Measurements from ENCODE around the gene SH3TC1.
A peak's percentile ranks its signal among the peaks of the same experiment; 100 is the strongest.

The SH3TC1 gene

GRCh38 chr4:8200302-8200975 lies 1.3 kb downstream of the SH3TC1 start:
- DNase-seq (ENCODE audit: low read depth) = peak; percentile 31

GRCh38 chr4:8201321-8201781 lies 2.3 kb downstream of the SH3TC1 start:
- peak; percentile 37 for DNase-seq (ENCODE audit: low read depth)

DNA sequence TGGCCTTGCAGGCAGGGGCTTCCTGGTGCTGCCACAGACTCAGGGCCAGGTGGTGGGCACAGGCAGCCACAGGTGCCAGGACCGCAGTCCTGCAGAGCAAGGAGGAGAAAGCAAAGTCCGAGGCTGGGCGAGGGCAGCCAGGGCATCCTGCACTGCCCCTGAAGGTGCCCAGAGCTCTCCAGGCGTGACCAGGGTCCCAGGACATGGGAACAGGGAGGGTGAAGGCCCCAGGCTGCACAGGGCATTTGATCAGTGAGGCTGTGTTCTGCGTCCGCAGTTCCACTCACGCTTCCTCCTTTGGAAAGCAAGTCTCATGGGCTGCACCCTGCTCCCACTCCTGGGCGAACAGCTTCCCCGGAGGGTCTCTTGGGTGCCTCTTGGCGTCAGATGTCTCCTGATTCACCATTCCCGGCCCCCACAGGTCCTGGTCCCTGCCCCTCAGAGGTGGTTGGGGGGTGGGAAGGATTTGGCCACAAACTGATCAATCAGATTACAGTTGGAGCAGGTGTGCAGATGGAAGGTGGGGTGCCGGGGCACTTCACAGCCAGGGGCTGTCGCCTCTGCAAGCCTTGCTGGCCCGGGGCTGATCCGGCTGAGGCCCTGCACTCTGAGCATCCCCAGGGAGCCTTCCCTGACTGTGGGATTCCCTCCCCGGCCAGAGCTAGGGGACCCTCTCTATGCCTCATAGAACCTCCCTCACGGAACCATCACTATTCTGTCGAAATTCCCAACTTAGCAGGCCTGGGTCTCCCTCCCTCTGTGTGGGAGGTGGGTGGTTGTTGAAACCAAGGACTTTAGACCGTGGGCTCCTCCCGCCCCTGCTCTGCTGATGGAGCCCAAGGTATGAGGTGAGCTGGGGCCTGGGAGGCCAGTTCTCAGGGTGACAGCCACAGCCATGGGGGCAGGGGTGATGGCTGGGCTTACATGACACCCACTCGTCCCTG lies 3.3 kb downstream of the SH3TC1 start:
- no peak for DNase-seq (ENCODE audit: low read depth)

DNA sequence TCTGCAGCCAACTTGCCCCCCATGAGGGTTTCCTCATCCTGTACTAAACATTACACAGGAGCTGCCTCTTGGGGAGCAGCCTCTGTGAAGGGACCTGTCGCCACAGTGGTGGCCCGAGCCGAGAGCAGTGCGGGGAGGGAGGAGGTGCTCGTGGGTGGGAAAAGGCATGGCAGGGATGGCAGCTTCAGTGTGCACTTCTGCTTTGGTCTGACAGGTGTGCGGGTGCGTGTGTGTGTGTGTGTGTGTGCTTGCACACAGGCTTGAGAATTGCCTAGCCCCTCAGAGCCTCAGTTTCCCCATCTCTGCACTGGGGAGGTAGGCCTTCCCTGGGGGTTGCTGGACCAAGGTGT lies 3.9 kb downstream of the SH3TC1 start:
- DNase-seq (ENCODE audit: low read depth) = no peak

DNA sequence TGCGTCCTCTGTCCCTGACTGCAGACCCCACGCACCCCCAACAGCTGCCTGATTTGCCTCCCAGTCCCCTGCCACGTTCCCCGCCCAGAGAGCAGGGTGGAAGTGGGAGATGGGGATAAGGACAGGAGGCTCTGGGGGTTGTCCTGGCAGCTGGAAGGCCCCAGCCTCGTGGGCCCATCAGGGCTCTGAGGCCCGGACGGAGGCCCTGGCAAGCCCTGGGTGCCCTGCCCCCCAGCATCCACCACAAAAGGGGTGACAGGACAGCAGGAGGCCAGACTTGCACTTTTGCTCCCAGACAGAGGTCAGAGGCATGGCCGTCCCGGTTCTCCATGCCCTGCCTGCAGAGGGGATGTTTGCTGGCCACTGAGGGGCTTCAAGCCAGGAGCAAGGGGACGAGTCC lies 4.7 kb downstream of the SH3TC1 start:
- no peak for DNase-seq (ENCODE audit: low read depth)

DNA sequence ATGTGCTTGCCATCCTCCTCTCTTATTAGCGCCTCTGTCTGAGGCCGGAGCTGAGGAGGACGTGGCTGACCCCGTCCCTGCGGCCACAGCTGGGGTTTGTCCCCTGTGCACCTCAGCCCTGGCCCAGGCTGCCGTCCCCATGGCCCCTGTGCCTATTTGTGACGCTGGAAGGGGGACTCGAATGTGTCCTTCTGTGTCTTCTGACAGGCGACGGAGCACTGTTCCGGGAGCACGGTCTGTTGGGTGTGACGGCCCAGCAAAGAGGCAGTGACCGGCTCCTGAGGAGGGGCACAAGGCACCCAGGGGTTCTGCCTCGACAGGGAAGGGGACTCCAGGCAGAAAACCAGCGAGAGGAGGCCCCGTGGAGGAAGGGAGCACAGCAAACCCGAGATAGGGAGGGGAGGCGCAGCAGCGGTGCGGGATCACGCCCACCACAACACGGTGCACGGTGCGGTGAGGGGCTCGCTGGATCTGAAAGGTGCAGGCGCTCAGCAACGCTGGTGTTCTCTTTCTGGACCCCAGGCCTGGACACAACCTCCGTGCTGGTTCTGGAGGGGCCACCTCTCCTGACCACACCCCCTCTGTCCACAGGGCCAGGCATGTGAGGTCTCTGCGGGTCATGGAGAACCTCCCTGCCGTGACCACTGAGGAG lies 5.6 kb downstream of the SH3TC1 start:
- DNase-seq (ENCODE audit: low read depth) = no peak

DNA sequence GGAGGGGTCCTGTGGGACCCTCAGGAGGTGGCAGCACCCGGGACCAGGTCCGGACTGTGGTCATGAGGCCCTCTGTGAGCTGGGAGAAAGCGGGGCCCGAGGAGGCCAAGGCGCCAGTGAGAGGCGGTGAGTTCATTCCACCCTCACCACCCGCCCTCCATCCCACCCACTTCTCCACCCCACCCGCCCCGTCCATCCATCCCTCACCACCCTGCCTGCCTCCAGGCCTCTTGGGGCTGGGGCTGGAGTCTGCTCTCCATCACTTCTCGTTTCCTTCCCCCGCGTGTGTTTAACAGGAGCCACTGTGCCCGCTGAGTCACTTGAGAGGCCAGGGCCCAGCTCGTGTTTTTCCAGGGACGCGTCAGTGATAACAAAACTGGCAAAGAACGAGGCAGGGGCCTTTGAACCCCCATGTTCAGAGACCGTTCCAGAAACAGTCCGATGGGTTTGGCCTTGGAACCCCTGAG lies 6.2 kb downstream of the SH3TC1 start:
- no peak for DNase-seq (ENCODE audit: low read depth)

DNA sequence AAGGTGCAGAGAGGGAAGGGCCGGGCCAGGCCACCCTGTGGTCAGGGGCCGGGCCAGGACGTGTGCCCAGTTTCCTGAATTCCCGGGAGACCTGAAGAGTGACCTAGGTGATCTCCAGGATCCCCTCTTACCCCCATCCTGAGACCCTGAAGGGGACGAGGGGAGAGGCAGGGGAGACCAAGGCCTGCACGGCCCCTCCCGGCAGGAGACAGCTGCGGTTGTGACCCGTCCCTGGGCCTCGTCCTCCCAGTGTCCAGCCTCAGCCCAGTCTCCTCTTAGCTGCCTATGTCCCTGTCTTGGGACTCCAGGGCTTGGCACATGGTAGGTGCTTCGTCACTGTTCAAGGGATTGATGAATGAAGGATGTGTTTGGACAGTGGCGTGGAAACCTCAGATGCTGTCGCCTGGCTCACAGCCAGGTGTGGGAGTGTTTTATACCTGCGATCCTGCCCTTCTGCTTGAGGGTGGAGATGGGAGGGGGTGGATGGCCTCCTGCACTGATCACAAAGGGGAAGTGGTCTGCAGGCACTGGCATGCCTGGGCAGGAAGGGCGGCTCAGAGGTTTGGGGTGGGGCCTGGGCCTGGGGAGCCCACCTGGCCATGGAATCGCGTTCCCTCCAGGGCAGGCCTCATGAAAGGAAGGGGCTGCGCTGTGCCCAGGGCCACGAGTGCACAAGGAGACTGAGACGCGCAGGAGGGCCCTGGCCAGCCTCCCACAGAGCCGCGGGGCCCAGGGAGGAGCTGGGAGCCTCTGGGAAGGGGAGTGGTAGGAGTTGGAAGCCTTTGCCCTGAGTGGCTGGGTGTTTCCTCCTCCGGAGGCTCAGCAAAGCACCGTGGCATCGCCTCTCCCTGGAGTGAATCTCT lies 6.9 kb downstream of the SH3TC1 start:
- no peak for DNase-seq (ENCODE audit: low read depth)

DNA sequence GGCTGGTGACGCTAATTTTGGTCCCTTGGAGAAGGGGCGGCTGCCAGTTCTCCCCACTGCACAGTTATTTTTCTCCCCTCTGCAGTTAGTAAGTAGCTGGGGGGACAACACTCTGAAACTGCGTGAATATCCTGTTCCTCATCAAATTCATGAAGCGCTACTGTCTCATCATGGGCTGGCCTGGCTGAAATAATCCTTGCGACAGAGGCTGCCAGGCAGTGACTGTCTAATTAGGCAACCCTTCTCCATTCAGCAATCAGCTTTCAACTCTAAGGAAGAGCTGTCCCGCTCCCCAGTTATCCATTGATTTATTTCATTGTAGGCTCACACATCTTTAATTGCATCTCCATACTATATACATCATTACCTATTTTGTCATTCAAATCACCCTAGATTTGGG lies 8.2 kb downstream of the SH3TC1 start:
- no peak for DNase-seq (ENCODE audit: low read depth)

GRCh38 chr4:8208565-8208964 lies 9.5 kb downstream of the SH3TC1 start:
- DNase-seq (ENCODE audit: low read depth) = no peak

- DNase-seq (ENCODE audit: low read depth) = no peak
Observed at GRCh38 chr4:8209181-8209874, 10.2 kb downstream of the SH3TC1 start.

- no peak for DNase-seq (ENCODE audit: low read depth)
Observed at GRCh38 chr4:8210010-8210409, 10.9 kb downstream of the SH3TC1 start.

- no peak for DNase-seq (ENCODE audit: low read depth)
Observed at GRCh38 chr4:8210616-8211015, 11.5 kb downstream of the SH3TC1 start.

DNA sequence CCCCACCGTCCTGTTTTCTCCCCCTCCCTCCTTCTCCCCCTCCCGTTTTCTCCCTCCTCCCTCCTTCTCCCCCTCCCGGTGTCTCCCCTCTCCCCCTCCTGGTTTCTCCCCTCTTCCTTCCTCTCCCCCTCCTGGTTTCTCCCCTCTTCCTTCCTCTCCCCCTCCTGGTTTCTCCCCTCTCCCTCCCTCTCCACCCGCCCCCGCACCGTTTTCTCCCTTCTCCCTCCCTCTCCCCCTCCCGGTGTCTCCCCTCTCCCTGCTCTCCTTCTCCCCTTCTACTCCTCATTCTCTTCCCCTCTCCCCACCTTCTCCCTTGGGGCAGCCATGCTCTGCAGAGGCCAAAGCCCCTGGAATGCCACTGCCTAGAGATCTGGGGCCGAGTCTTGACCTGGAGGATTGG lies 12.2 kb downstream of the SH3TC1 start:
- no peak for DNase-seq (ENCODE audit: low read depth)

DNA sequence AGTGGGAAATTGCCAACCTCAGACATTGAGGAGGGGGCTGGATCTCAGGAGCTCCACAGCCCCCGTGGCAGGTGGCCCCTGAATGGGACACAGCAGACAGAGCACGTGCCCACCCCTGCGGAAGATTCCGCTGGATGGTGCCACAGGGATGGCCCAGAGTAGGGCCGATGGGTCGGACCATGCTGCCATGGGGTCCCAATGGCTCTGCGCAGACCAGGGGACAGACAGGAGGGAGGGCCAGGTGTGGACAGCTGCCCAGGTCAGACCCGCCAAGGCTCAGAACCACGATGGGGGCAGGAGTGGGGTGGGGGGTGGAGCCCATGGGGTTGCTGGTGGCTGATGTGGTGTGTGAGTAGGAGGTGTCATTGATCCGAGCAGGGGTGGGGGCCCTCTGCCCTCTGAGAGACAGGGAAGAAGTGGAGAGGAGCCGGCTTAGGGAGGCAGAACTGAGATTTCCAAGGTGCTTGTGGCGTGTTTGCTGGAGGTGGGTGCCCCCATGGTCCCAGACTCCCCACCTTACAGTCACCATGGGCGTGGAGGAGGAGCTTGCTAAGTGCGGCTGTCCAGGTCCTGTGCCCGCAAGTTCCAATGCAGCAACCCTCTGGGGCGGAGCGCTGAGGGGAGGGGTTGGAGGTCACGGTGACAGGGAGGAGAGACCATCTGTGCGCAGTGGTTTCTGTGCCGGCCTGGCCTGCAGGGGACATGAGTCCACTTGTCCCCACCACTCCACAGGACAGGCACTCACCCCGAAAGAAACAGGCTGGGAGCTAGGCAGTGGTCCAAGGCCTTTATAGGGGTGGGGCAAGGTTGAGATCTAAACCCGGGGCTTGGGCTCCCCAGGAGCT lies 12.9 kb downstream of the SH3TC1 start:
- no peak for DNase-seq (ENCODE audit: low read depth)

GRCh38 chr4:8212622-8213021 lies 13.5 kb downstream of the SH3TC1 start:
- DNase-seq (ENCODE audit: low read depth) = no peak

GRCh38 chr4:8213121-8213520 lies 14.0 kb downstream of the SH3TC1 start:
- no peak for DNase-seq (ENCODE audit: low read depth)

GRCh38 chr4:8214136-8214535 lies 15.0 kb downstream of the SH3TC1 start:
- DNase-seq (ENCODE audit: low read depth) = no peak

DNA sequence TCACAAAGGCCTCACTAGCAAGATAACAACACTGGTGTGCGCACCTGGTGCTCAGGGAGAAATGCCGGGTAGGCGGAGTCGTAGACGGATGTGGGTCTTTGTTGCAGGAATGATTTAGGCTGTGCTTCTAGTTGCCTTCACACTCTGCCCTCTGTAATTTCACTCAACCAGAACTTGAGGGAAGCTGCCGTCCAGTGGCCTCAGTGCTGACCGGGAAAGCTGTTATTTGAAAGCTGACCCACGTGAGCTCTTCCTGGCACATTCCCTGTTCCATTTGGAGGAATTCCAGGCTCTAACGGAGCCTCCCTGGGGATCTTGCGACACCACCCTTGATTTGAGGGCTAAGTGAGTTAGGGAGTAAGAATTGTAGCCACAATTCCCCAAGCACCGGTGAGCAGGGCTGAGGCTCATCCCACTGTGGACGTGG lies 15.9 kb downstream of the SH3TC1 start:
- DNase-seq (ENCODE audit: low read depth) = no peak
